ENCODE measurements around the gene TRAPPC12. TPM values are rescaled to one million over a fixed set of nuclear protein-coding genes. Genes with fewer than 3 reads are reported as not detected.

TRAPPC12 gene
- total RNA-seq, 1 experiment from 2014 or later: 86.2 TPM

GRCh38 chr2:3463944-3464343, 84.5 kb downstream of the TRAPPC12 start:
- Histone ChIP-seq H3K27me3 (ENCODE audit: low read length) (no peaks in the 10 kb centered on the region), H4K20me1 (ENCODE audit: low read length) (no peaks in the 10 kb centered on the region), H3F3A (ENCODE audit: low read length, unreplicated experiment) (no peaks in the 10 kb centered on the region), H3K27ac (ENCODE audit: low read length) (no peak overlapping the region), H3K79me2 (ENCODE audit: low read length) (no peaks in the 10 kb centered on the region), H3K4me2 (ENCODE audit: low read length) (no peak overlapping the region), H3K36me3 (ENCODE audit: low read depth, low read length) (peaks cover 8% of the 10 kb centered on the region; the same call in 1 of the 2 replicates), H2AFZ (ENCODE audit: low read length) (no peak overlapping the region), H3K4me1 (ENCODE audit: insufficient read depth, low read length) (peaks cover 9% of the 10 kb centered on the region), H3K4me3 (ENCODE audit: low read length) (no peak overlapping the region), H3K9me2 (replicated peaks; ENCODE audit: low read length) (no peaks in the 10 kb centered on the region), H3K9ac (ENCODE audit: low read length) (no peak overlapping the region), H3K9me3 (ENCODE audit: low read length) (no peaks in the 10 kb centered on the region)
- no TSS peak for BruUV-seq (replicated peaks)
- intact Hi-C loops (cut with micrococcal nuclease): no loop called here
- DNase-seq (no peak), ATAC-seq (no peak)
- TF ChIP-seq EZH2 (IDR thresholded peaks at IDR 0.05; ENCODE audit: low read length, unreplicated experiment) (no peak), EZH2phosphoT487 (IDR thresholded peaks at IDR 0.05; ENCODE audit: borderline replicate concordance, low read length) (no peak)
- TF ChIP-seq, protein P1, sequence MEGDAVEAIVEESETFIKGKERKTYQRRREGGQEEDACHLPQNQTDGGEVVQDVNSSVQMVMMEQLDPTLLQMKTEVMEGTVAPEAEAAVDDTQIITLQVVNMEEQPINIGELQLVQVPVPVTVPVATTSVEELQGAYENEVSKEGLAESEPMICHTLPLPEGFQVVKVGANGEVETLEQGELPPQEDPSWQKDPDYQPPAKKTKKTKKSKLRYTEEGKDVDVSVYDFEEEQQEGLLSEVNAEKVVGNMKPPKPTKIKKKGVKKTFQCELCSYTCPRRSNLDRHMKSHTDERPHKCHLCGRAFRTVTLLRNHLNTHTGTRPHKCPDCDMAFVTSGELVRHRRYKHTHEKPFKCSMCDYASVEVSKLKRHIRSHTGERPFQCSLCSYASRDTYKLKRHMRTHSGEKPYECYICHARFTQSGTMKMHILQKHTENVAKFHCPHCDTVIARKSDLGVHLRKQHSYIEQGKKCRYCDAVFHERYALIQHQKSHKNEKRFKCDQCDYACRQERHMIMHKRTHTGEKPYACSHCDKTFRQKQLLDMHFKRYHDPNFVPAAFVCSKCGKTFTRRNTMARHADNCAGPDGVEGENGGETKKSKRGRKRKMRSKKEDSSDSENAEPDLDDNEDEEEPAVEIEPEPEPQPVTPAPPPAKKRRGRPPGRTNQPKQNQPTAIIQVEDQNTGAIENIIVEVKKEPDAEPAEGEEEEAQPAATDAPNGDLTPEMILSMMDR (conservative IDR thresholded peaks at IDR 0.05; ENCODE audit: low read depth, low read length): no peak
- POLR2A ChIA-PET (ENCODE audit: unreplicated experiment): no interaction called here
- CTCF ChIA-PET: no interaction called here

GRCh38 chr2:3464401-3465005, 85.0 kb downstream of the TRAPPC12 start:
- ChIA-PET POLR2A (ENCODE audit: unreplicated experiment) (no interaction called here), CTCF (no interaction called here)
- Histone ChIP-seq H3K4me2 (ENCODE audit: low read length) (no peak overlapping the region), H2AFZ (ENCODE audit: low read length) (no peak overlapping the region), H4K20me1 (ENCODE audit: low read length) (no peaks in the 10 kb centered on the region), H3K27me3 (ENCODE audit: low read length) (no peaks in the 10 kb centered on the region), H3K9me3 (ENCODE audit: low read length) (no peaks in the 10 kb centered on the region), H3F3A (ENCODE audit: low read length, unreplicated experiment) (no peaks in the 10 kb centered on the region), H3K4me1 (ENCODE audit: insufficient read depth, low read length) (peaks cover 9% of the 10 kb centered on the region), H3K79me2 (ENCODE audit: low read length) (no peaks in the 10 kb centered on the region), H3K36me3 (ENCODE audit: low read depth, low read length) (peaks cover 8% of the 10 kb centered on the region; the same call in 1 of the 2 replicates), H3K27ac (ENCODE audit: low read length) (no peak overlapping the region), H3K9ac (ENCODE audit: low read length) (no peak overlapping the region), H3K4me3 (ENCODE audit: low read length) (no peak overlapping the region), H3K9me2 (replicated peaks; ENCODE audit: low read length) (no peaks in the 10 kb centered on the region)
- TF ChIP-seq EZH2phosphoT487 (IDR thresholded peaks at IDR 0.05; ENCODE audit: borderline replicate concordance, low read length) (no peak), EZH2 (IDR thresholded peaks at IDR 0.05; ENCODE audit: low read length, unreplicated experiment) (no peak)
- intact Hi-C loops (cut with micrococcal nuclease): no loop called here
- DNase-seq (no peak), ATAC-seq (no peak)
- no TSS peak for BruUV-seq (replicated peaks)

GRCh38 chr2:3465328-3465727, 85.8 kb downstream of the TRAPPC12 start:
- no peaks in the 10 kb centered on the region for H4K20me1 ChIP-seq (ENCODE audit: low read length)
- no peak overlapping the region for H2AFZ ChIP-seq (ENCODE audit: low read length)
- TF ChIP-seq, protein P1 (conservative IDR thresholded peaks at IDR 0.05; ENCODE audit: low read depth, low read length): no peak
- TF ChIP-seq EZH2 (IDR thresholded peaks at IDR 0.05; ENCODE audit: low read length, unreplicated experiment): no peak
- no peak overlapping the region for H3K4me3 ChIP-seq (ENCODE audit: low read length)
- no peaks in the 10 kb centered on the region for H3K9me2 ChIP-seq (replicated peaks; ENCODE audit: low read length)
- CTCF ChIA-PET: no interaction called here
- no TSS peak for BruUV-seq (replicated peaks)
- intact Hi-C loops (cut with micrococcal nuclease): no loop called here
- DNase-seq: no peak
- no peak overlapping the region for H3K4me2 ChIP-seq (ENCODE audit: low read length)
- no peaks in the 10 kb centered on the region for H3K9me3 ChIP-seq (ENCODE audit: low read length)
- peaks cover 9% of the 10 kb centered on the region for H3K4me1 ChIP-seq (ENCODE audit: insufficient read depth, low read length)
- H3K27me3 ChIP-seq (ENCODE audit: low read length): no peaks in the 10 kb centered on the region
- ATAC-seq: no peak
- H3K79me2 ChIP-seq (ENCODE audit: low read length): no peaks in the 10 kb centered on the region
- H3F3A ChIP-seq (ENCODE audit: low read length, unreplicated experiment): no peaks in the 10 kb centered on the region
- POLR2A ChIA-PET (ENCODE audit: unreplicated experiment): interaction anchor here (0.6 kb wide), 1 partner anchor 40 kb away, joined by 3 read pairs; no protein-coding TSS in a partner anchor
- H3K36me3 ChIP-seq (ENCODE audit: low read depth, low read length): peaks cover 8% of the 10 kb centered on the region; the same call in 1 of the 2 replicates
- no peak overlapping the region for H3K9ac ChIP-seq (ENCODE audit: low read length)
- H3K27ac ChIP-seq (ENCODE audit: low read length): no peak overlapping the region

Measured in PC-3 (cell line).